GM12874 (cell line): ENCODE results near the gene SLC35G4.

Experiments
- CTCF ChIP-seq: IDR thresholded peaks from 2 replicates; pipeline ENCODE4 v1.5.1; 2011; ENCODE audit warnings: low read depth, mild to moderate bottlenecking, control low read depth, low read length, moderate library complexity; ENCODE audit not compliant: insufficient read depth

Gene SLC35G4

GRCh38 chr18:11586896-11587295, 22.5 kb upstream of the SLC35G4 start:
- TF ChIP-seq CTCF: no peak

- no peak for TF ChIP-seq CTCF
Observed at GRCh38 chr18:11587432-11587831, 22.0 kb upstream of the SLC35G4 start.

GRCh38 chr18:11587846-11588245, 21.6 kb upstream of the SLC35G4 start:
- no peak for TF ChIP-seq CTCF

- no peak for TF ChIP-seq CTCF
Observed at GRCh38 chr18:11591957-11592356, 17.4 kb upstream of the SLC35G4 start.

- TF ChIP-seq CTCF: no peak
Observed at GRCh38 chr18:11600321-11600720, 9.1 kb upstream of the SLC35G4 start.

GRCh38 chr18:11607906-11608305, 1.5 kb upstream of the SLC35G4 start:
- no peak for TF ChIP-seq CTCF

- no peak for TF ChIP-seq CTCF
Observed at GRCh38 chr18:11649839-11650238, 40.4 kb downstream of the SLC35G4 start.

GRCh38 chr18:11651899-11652298, 42.5 kb downstream of the SLC35G4 start:
- TF ChIP-seq CTCF: no peak
